Renal pelvis (tissue), 4 donors: Measurements from ENCODE around the gene MCAT. TPM values are rescaled to one million over a fixed set of nuclear protein-coding genes. Genes with fewer than 3 reads are reported as not detected.
"Not testable (repeated sequence)": the region's sequence is repeated elsewhere in the genome, so short reads cannot be mapped to it uniquely, and the experiment has no call there.

Source experiments
- DNase-seq: peaks from one replicate; pipeline ENCODE4 v3.0.0-alpha.2; 2013
- polyA plus RNA-seq, 3 donors: library from polyadenylated mRNA; unstranded; fragments of 120-200 nt; gene quantifications; one replicate each; pipeline ENCODE4 v1.2.1, GENCODE V29; 2013; ENCODE audit not compliant: insufficient read length in 3 of 3

The MCAT gene
- polyA plus RNA-seq, 3 donors, result 25.3 to 29.5 (median 26.7) TPM

- DNase-seq, result no peak
Observed at GRCh38 chr22:43129426-43130425, 13.5 kb downstream of the MCAT start.

- DNase-seq, result no peak
Observed at GRCh38 chr22:43128928-43129424, 14.2 kb downstream of the MCAT start.

- no peak for DNase-seq
Observed at GRCh38 chr22:43128116-43128515, 15.1 kb downstream of the MCAT start.

GRCh38 chr22:43127166-43127908, 15.9 kb downstream of the MCAT start:
- no peak for DNase-seq

GRCh38 chr22:43126501-43127165, 16.6 kb downstream of the MCAT start:
- DNase-seq, result no peak

GRCh38 chr22:43118953-43119458, 24.2 kb downstream of the MCAT start:
- no peak for DNase-seq

GRCh38 chr22:43118024-43118849, 25.0 kb downstream of the MCAT start:
- no peak for DNase-seq

GRCh38 chr22:43116932-43117331, 26.3 kb downstream of the MCAT start:
- DNase-seq, result no peak

- DNase-seq, result no peak
Observed at GRCh38 chr22:43114958-43115357, 28.2 kb downstream of the MCAT start.

GRCh38 chr22:43113526-43114251, 29.5 kb downstream of the MCAT start:
- DNase-seq, result no peak

GRCh38 chr22:43110927-43111623, 32.1 kb downstream of the MCAT start:
- DNase-seq, result no peak

GRCh38 chr22:43110444-43110926, 32.7 kb downstream of the MCAT start, which contains the start of gene BIK:
Gene BIK (plus strand): TSS chr22:43110750. CDS start chr22:43124023, 13,273 bp downstream.
- DNase-seq, result no peak

GRCh38 chr22:43109921-43110443, 33.2 kb downstream of the MCAT start:
- no peak for DNase-seq

- no peak for DNase-seq
Observed at GRCh38 chr22:43109511-43109910, 33.7 kb downstream of the MCAT start.

GRCh38 chr22:43106302-43106701, 36.9 kb downstream of the MCAT start:
- DNase-seq, result no peak

GRCh38 chr22:43104950-43105349, 38.2 kb downstream of the MCAT start:
- not testable (repeated sequence) for DNase-seq

- not testable (repeated sequence) for DNase-seq
Observed at GRCh38 chr22:43104056-43104625, 39.1 kb downstream of the MCAT start.

- no peak for DNase-seq
Observed at GRCh38 chr22:43101306-43101705, 41.9 kb downstream of the MCAT start.

GRCh38 chr22:43100225-43100624, 43.0 kb downstream of the MCAT start:
- DNase-seq, result no peak
